Measurements from ENCODE around the gene PTPN21. TPM values are rescaled to one million over a fixed set of nuclear protein-coding genes. Genes with fewer than 3 reads are reported as not detected.

PTPN21 gene
- total and polyA plus RNA-seq, 2 of the 13 experiments (the other 11 are each of a cell fraction or from before 2014, with no cell fraction given) = 2.0 to 3.7 TPM

GRCh38 chr14:88477513-88478250 lies 77.1 kb downstream of the PTPN21 start:
- BruUV-seq (replicated peaks) = no TSS peak
- no peak overlapping the region for H2AFZ ChIP-seq (ENCODE audit: low read length)
- intact Hi-C loops (cut with micrococcal nuclease; ENCODE audit: unreplicated experiment) (no loop called here), in situ Hi-C loops (cut with HindIII; ENCODE audit: extremely low pct_ligation_motif_present, low pct_unique_long_range_greater_than_20kb) (loop anchor here (25.0 kb wide), 1 partner anchor 535 kb away; no protein-coding TSS in a partner anchor)
- ATAC-seq (no peak), DNase-seq (ENCODE audit: low spot score) (no peak), FAIRE-seq (no peak)
- no peaks in the 10 kb centered on the region for H3K79me2 ChIP-seq (ENCODE audit: insufficient read depth, low read length)
- peaks cover 8% of the 10 kb centered on the region for H3K4me1 ChIP-seq (ENCODE audit: insufficient read depth, low read length)
- H3K27ac ChIP-seq (ENCODE audit: extremely low read length, insufficient read depth, low read length) = no peak overlapping the region
- 98% methylated on average over 6 of the region's 6 CpGs for WGBS (ENCODE audit: low lambda C conversion rate)
- H3K4me2 ChIP-seq (ENCODE audit: low read depth, low read length) = no peak overlapping the region
- H3K9ac ChIP-seq (ENCODE audit: insufficient read depth, low read depth, low read length) = no peak overlapping the region
- TF ChIP-seq, protein P1, sequence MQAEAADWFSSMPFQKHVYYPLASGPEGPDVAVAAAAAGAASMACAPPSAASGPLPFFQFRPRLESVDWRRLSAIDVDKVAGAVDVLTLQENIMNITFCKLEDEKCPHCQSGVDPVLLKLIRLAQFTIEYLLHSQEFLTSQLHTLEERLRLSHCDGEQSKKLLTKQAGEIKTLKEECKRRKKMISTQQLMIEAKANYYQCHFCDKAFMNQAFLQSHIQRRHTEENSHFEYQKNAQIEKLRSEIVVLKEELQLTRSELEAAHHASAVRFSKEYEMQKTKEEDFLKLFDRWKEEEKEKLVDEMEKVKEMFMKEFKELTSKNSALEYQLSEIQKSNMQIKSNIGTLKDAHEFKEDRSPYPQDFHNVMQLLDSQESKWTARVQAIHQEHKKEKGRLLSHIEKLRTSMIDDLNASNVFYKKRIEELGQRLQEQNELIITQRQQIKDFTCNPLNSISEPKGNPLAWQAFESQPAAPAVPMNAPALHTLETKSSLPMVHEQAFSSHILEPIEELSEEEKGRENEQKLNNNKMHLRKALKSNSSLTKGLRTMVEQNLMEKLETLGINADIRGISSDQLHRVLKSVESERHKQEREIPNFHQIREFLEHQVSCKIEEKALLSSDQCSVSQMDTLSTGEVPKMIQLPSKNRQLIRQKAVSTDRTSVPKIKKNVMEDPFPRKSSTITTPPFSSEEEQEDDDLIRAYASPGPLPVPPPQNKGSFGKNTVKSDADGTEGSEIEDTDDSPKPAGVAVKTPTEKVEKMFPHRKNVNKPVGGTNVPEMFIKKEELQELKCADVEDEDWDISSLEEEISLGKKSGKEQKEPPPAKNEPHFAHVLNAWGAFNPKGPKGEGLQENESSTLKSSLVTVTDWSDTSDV (CRISPR knock-in tag; IDR thresholded peaks at IDR 0.05) = no peak
- TF ChIP-seq MBNL3 (CRISPR knock-in tag; conservative IDR thresholded peaks at IDR 0.05) (no peak), RORA (CRISPR knock-in tag; IDR thresholded peaks at IDR 0.05) (no peak), FOXK1 (CRISPR knock-in tag; IDR thresholded peaks at IDR 0.05; ENCODE audit: borderline replicate concordance, low read depth) (no peak)
- no peak overlapping the region for H3K4me3 ChIP-seq (replicated peaks in 1 of 3; ENCODE audit: insufficient read depth in 1 of 3, low read depth in 2 of 3, low read length in 3 of 3)
- CTCF ChIA-PET (ENCODE audit: low intra/inter-chr PET ratio, low total read pairs) = no interaction called here
- H3K27me3 ChIP-seq (ENCODE audit: control insufficient read depth in 1 of 2, insufficient read depth in 2 of 2, low read length in 2 of 2) = no peaks in the 10 kb centered on the region
- no peaks in the 10 kb centered on the region for H3K9me3 ChIP-seq (ENCODE audit: low read length)
- H3K36me3 ChIP-seq (replicated peaks in 1 of 2; ENCODE audit: control insufficient read depth in 1 of 2, insufficient read depth in 2 of 2, low read length in 2 of 2) = peaks cover 0 to 2% of the 10 kb centered on the region in 2 experiments; a peak in 2 of 5 replicates
- no peaks in the 10 kb centered on the region for H4K20me1 ChIP-seq (ENCODE audit: insufficient read depth, low read length)
- POLR2A ChIA-PET = no interaction called here

DNA sequence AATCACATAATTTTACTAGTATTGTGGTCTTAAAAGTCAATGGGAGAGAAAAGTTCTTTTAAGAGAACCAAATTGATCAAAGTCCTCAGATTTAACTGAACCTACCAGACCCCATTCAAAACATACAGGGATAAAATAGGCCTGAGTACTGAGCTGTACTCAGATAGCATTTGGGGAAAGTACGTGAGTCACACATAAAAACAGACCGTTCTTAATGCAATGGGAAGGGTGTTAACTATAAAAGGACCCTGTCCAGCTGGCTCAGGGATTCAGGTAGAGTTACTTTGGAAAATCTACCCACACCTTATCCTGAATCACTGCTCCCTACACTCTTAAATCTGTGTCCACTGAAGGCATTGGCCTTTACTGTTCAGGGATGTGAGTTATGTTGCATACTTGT lies 78.0 kb downstream of the PTPN21 start:
- H3K79me2 ChIP-seq (ENCODE audit: insufficient read depth, low read length) = no peaks in the 10 kb centered on the region
- no peak overlapping the region for H3K4me3 ChIP-seq (replicated peaks in 1 of 3; ENCODE audit: insufficient read depth in 1 of 3, low read depth in 2 of 3, low read length in 3 of 3)
- WGBS (ENCODE audit: low lambda C conversion rate) = 91% methylated on average over 2 of the region's 2 CpGs
- H4K20me1 ChIP-seq (ENCODE audit: insufficient read depth, low read length) = no peaks in the 10 kb centered on the region
- no peak overlapping the region for H3K4me2 ChIP-seq (ENCODE audit: low read depth, low read length)
- no peak overlapping the region for H2AFZ ChIP-seq (ENCODE audit: low read length)
- in situ Hi-C loops (cut with HindIII; ENCODE audit: extremely low pct_ligation_motif_present, low pct_unique_long_range_greater_than_20kb) (loop anchor here (25.0 kb wide), 1 partner anchor 535 kb away; no protein-coding TSS in a partner anchor), intact Hi-C loops (cut with micrococcal nuclease; ENCODE audit: unreplicated experiment) (no loop called here)
- no TSS peak for BruUV-seq (replicated peaks)
- ATAC-seq (no peak), DNase-seq (ENCODE audit: low spot score) (no peak), FAIRE-seq (no peak)
- ChIA-PET CTCF (ENCODE audit: low intra/inter-chr PET ratio, low total read pairs) (no interaction called here), POLR2A (no interaction called here)
- peaks cover 8% of the 10 kb centered on the region for H3K4me1 ChIP-seq (ENCODE audit: insufficient read depth, low read length)
- H3K36me3 ChIP-seq (replicated peaks in 1 of 2; ENCODE audit: control insufficient read depth in 1 of 2, insufficient read depth in 2 of 2, low read length in 2 of 2) = peaks cover 0 to 8% of the 10 kb centered on the region in 2 experiments; a peak in 2 of 5 replicates
- no peaks in the 10 kb centered on the region for H3K27me3 ChIP-seq (ENCODE audit: control insufficient read depth in 1 of 2, insufficient read depth in 2 of 2, low read length in 2 of 2)
- H3K9ac ChIP-seq (ENCODE audit: insufficient read depth, low read depth, low read length) = no peak overlapping the region
- no peaks in the 10 kb centered on the region for H3K9me3 ChIP-seq (ENCODE audit: low read length)
- no peak overlapping the region for H3K27ac ChIP-seq (ENCODE audit: extremely low read length, insufficient read depth, low read length)
- TF ChIP-seq TFDP1 (CRISPR knock-in tag; IDR thresholded peaks at IDR 0.05; ENCODE audit: borderline replicate concordance) (no peak), ZNF44 (CRISPR knock-in tag; IDR thresholded peaks at IDR 0.05) (no peak), ZNF180 (CRISPR knock-in tag; IDR thresholded peaks at IDR 0.05; ENCODE audit: borderline replicate concordance, low read depth) (no peak), ZNF552 (CRISPR knock-in tag; IDR thresholded peaks at IDR 0.05; ENCODE audit: borderline replicate concordance) (no peak), HNRNPLL (IDR thresholded peaks at IDR 0.05; ENCODE audit: low read depth, low read length, poor library complexity, severe bottlenecking) (no peak), MIXL1 (CRISPR knock-in tag; IDR thresholded peaks at IDR 0.05) (no peak), POGZ (CRISPR knock-in tag; IDR thresholded peaks at IDR 0.05) (no peak), ELK4 (CRISPR knock-in tag; IDR thresholded peaks at IDR 0.05; ENCODE audit: borderline replicate concordance) (no peak), ZNF20 (CRISPR knock-in tag; IDR thresholded peaks at IDR 0.05) (no peak)
